Measurements from ENCODE around the gene ASNSD1.

DNA sequence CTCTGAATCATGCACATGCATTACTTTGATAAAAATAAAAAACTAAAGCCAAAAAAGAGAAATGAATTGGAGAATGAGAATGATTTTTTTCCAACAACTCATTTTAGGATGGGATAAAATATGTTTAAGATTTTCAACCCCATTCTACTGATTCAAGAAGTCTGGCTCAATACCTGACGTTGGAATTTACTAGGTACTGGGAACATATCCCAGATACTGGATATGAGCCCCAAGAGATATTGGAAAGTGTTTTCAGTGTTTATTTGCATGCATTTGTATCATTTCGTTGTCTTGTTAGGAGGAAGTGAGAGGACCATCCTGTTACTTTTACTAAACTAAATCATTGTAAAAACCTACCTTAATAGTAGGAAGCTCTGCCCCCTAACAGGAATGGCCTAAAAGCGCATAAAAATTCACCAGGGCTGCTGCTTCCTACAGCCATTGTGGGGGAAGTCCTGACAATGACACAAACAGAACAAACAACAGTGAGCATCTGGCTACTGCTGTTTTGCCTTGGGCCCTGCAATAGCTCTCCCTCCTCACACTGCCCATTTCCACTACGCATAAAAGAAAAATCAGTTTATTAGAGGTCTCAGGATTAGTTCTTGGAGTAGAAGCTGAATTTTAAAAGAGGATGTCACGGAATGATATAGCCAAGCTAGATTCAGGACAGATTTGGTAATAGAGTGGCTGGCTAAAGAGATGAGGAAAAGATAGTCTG is 48.4 kb downstream of the ASNSD1 start:
- TF ChIP-seq, protein P1, sequence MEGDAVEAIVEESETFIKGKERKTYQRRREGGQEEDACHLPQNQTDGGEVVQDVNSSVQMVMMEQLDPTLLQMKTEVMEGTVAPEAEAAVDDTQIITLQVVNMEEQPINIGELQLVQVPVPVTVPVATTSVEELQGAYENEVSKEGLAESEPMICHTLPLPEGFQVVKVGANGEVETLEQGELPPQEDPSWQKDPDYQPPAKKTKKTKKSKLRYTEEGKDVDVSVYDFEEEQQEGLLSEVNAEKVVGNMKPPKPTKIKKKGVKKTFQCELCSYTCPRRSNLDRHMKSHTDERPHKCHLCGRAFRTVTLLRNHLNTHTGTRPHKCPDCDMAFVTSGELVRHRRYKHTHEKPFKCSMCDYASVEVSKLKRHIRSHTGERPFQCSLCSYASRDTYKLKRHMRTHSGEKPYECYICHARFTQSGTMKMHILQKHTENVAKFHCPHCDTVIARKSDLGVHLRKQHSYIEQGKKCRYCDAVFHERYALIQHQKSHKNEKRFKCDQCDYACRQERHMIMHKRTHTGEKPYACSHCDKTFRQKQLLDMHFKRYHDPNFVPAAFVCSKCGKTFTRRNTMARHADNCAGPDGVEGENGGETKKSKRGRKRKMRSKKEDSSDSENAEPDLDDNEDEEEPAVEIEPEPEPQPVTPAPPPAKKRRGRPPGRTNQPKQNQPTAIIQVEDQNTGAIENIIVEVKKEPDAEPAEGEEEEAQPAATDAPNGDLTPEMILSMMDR (IDR thresholded peaks at IDR 0.05; ENCODE audit: insufficient read depth, low read depth, low read length): no peak
- TF ChIP-seq EZH2 (IDR thresholded peaks at IDR 0.05; ENCODE audit: insufficient read depth, low read length): no peak

All from astrocyte (in vitro differentiated cells and primary cell).